Measurements from ENCODE around the gene EIF4B. TPM values are rescaled to one million over a fixed set of nuclear protein-coding genes. Genes with fewer than 3 reads are reported as not detected.

EIF4B gene
- total RNA-seq, 4 donors from 2014 or later, result 400 to 648 (median 576) TPM

DNA sequence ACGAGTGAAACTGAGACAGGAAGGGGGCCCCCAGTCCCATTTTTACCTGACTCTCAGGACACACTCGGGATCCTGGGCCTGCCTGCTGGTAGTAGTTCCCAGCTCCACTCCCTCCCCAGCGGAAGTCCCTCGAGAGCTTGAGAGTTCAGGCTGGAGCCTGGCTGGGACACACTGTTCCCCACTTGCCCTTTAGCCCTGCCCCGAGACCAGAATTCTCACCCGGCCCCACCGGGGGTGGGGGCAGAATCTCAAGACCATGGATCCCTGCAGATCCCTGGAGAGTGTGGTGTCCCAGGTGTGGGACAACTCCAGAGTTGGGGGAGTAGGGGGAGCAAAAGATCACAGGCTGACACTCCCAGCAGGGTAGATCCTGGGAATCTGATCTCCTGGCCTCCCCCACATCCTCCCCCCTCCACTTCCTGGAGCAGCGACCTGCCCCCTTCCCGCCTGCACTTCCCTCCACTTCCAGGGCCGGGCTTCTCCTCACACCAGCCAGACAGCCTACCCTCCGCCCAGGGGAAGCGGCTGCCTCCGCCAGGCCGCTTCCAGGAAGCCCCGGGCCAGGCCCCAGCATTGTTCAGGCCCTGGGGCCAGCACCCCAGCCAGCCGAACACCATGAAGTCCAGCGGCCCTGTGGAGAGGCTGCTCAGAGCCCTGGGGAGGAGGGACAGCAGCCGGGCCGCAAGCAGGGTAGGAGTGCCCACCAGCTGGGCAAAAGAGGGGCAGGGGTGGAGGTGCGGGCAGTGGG, 43.5 kb downstream of the EIF4B start, which contains the start of gene TNS2:
Gene TNS2 (plus strand): TSS at position 495 of the 748 bp plus-strand sequence. CDS start 121 bp downstream, at position 616.
- Histone ChIP-seq H3K9me3 (no peaks in the 10 kb centered on the region), H3K36me3 (peaks cover 0 to 25% (median 7%) of the 10 kb centered on the region in 4 donors), H3K4me3 (peak within 1 kb of the TSS; percentile 76 to 82 (median 79)), H3K4me1 (peaks cover 70 to 91% (median 89%) of the 10 kb centered on the region in 4 donors), H3K27ac (replicated peaks in 1 of 4) (peak within 1 kb of the TSS; percentile 97 to 99 (median 98)), H3K27me3 (no peaks in the 10 kb centered on the region)
- 18% methylated on average over 11 of the region's 20 CpGs for WGBS
- peak; percentile 96 for DNase-seq (ENCODE audit: extremely low spot score)
- intact Hi-C loops (cut with DNase I), result no loop called here
- peak in 1 of 2 donors; percentile 71 for TF ChIP-seq POLR2AphosphoS5 (IDR thresholded peaks at IDR 0.05)
- TF ChIP-seq POLR2A (IDR thresholded peaks at IDR 0.05; ENCODE audit: low read depth), result peak; percentile 83
- TF ChIP-seq, protein P1, sequence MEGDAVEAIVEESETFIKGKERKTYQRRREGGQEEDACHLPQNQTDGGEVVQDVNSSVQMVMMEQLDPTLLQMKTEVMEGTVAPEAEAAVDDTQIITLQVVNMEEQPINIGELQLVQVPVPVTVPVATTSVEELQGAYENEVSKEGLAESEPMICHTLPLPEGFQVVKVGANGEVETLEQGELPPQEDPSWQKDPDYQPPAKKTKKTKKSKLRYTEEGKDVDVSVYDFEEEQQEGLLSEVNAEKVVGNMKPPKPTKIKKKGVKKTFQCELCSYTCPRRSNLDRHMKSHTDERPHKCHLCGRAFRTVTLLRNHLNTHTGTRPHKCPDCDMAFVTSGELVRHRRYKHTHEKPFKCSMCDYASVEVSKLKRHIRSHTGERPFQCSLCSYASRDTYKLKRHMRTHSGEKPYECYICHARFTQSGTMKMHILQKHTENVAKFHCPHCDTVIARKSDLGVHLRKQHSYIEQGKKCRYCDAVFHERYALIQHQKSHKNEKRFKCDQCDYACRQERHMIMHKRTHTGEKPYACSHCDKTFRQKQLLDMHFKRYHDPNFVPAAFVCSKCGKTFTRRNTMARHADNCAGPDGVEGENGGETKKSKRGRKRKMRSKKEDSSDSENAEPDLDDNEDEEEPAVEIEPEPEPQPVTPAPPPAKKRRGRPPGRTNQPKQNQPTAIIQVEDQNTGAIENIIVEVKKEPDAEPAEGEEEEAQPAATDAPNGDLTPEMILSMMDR (IDR thresholded peaks at IDR 0.05), result no peak

DNA sequence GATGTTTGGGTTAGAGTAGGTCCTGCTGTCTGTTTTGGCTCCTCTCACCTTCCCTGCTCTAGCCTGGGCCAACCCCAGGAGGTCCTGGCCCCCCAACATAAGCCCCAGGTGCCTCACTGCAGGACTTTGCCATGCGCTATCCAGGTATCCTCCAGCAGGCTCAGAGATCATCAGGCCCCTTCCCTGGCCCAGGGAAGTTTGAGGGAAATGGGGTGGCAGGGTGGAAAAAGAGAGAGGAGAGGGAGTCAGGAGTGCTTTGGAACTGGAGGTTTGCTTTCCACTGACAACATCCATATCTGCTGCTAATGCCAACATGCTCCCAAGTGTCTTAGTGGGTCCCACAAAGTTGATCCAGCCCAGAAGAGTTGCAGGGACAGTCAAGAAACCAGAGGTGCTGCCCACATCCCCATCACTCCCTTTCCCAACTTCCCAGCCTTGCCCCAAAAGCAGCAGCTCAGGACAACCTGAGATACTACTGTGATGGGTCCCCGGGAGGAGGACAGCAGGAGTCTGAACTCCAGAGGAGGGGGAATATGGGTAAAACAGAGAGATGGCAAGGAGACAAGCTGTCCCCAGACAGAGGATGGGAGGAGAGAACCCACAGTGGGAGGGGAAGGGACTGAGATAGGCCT, 44.3 kb downstream of the EIF4B start:
- H3K27me3 ChIP-seq, result no peaks in the 10 kb centered on the region
- intact Hi-C loops (cut with DNase I), result no loop called here
- 33% methylated on average over 2 of the region's 2 CpGs for WGBS
- TF ChIP-seq POLR2AphosphoS5 (IDR thresholded peaks at IDR 0.05), result no peak
- TF ChIP-seq POLR2A (IDR thresholded peaks at IDR 0.05; ENCODE audit: low read depth), result no peak
- TF ChIP-seq, protein P1 (IDR thresholded peaks at IDR 0.05), result no peak
- TF ChIP-seq EP300 (IDR thresholded peaks at IDR 0.05), result no peak
- peaks cover 2 to 33% (median 13%) of the 10 kb centered on the region in 4 donors for H3K36me3 ChIP-seq
- H3K4me3 ChIP-seq, result peak overlapping the region; percentile 76 to 82 (median 79)
- H3K4me1 ChIP-seq, result peaks cover 71 to 90% (median 89%) of the 10 kb centered on the region in 4 donors
- H3K27ac ChIP-seq (replicated peaks in 1 of 4), result peak overlapping the region; percentile 97 to 99 (median 98)
- DNase-seq (ENCODE audit: extremely low spot score), result no peak
- no peaks in the 10 kb centered on the region for H3K9me3 ChIP-seq

- intact Hi-C loops (cut with DNase I), result no loop called here
- 25% methylated on average over 9 of the region's 11 CpGs for WGBS
- TF ChIP-seq POLR2AphosphoS5 (IDR thresholded peaks at IDR 0.05), result peak in 1 of 2 donors; percentile 87
- TF ChIP-seq, protein P1 (IDR thresholded peaks at IDR 0.05), result peak in 2 of 3 experiments; percentile 15 to 47
- peak; percentile 13 for TF ChIP-seq POLR2A (IDR thresholded peaks at IDR 0.05; ENCODE audit: low read depth)
- TF ChIP-seq EP300 (IDR thresholded peaks at IDR 0.05), result no peak
Measured at GRCh38 chr12:53051058-53051880, 45.0 kb downstream of the EIF4B start.

DNA sequence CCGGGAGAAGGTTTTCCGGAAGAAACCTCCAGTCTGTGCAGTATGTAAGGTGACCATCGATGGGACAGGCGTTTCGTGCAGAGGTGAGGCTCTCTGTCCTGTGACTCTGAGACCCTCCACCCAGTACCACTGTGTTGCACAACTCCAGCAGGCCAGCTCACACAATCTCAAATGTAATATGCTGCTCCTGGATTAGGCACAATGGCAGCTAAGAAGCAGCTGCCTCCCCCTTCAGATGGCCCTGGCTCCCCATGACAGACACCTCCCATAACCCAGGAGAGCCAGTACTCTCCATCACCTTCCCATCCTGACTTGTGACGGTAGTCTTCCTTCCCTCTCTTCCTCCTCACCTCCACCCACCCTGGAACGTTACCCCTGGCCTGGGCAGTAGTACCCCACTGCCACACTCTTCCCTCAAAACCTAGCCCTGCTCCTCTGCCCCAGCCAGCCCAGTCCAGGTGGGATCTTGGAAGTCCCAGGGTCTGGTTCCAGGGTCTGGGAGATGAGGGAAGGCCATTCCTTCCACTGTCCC, 45.7 kb downstream of the EIF4B start:
- intact Hi-C loops (cut with DNase I), result no loop called here
- WGBS, result 19% methylated on average over 2 of the region's 7 CpGs
- peaks cover 5 to 47% (median 23%) of the 10 kb centered on the region in 4 donors for H3K36me3 ChIP-seq
- DNase-seq (ENCODE audit: extremely low spot score), result no peak
- no peaks in the 10 kb centered on the region for H3K27me3 ChIP-seq
- H3K4me3 ChIP-seq, result peak overlapping the region; percentile 76 to 82 (median 79)
- H3K9me3 ChIP-seq, result no peaks in the 10 kb centered on the region
- H3K27ac ChIP-seq (replicated peaks in 1 of 4), result peak overlapping the region; percentile 97 to 99 (median 98)
- peaks cover 67 to 95% (median 92%) of the 10 kb centered on the region in 4 donors for H3K4me1 ChIP-seq
- TF ChIP-seq POLR2AphosphoS5 (IDR thresholded peaks at IDR 0.05) (no peak), EP300 (IDR thresholded peaks at IDR 0.05) (no peak), POLR2A (IDR thresholded peaks at IDR 0.05; ENCODE audit: low read depth) (no peak)
- TF ChIP-seq, protein P1 (IDR thresholded peaks at IDR 0.05), result no peak

More at GRCh38 chr12:53051058-53051880, 45.0 kb downstream of the EIF4B start:
- Histone ChIP-seq H3K27ac (replicated peaks in 1 of 4) (peak overlapping the region; percentile 97 to 99 (median 98)), H3K4me1 (peaks cover 70 to 90% (median 89%) of the 10 kb centered on the region in 4 donors), H3K9me3 (no peaks in the 10 kb centered on the region), H3K36me3 (peaks cover 5 to 41% (median 19%) of the 10 kb centered on the region in 4 donors), H3K4me3 (peak overlapping the region; percentile 76 to 82 (median 79)), H3K27me3 (no peaks in the 10 kb centered on the region)
- no peak for DNase-seq (ENCODE audit: extremely low spot score)

All from esophagus muscularis mucosa (tissue), 4 donors.